Esophagus muscularis mucosa (tissue), 4 donors: Measurements from ENCODE around the gene AMOTL2. TPM values are rescaled to one million over a fixed set of nuclear protein-coding genes. Genes with fewer than 3 reads are reported as not detected.

Source experiments
- DNase-seq: peaks from one replicate; pipeline ENCODE4 v3.0.0-alpha.2; 2017; ENCODE audit errors: extremely low spot score
- H3K27ac ChIP-seq, 4 donors: fragments of 200-600 bp; sonication (generic); replicated peaks in 1 of 4; 1 replicate in 3 of 4; 2 replicates in 1 of 4; pipeline ENCODE4 v1.5.1; 2016 to 2019; ENCODE audit warnings: mild to moderate bottlenecking in 1 of 4
- H3K27me3 ChIP-seq, 4 donors: fragments of 200-600 bp; sonication (generic); one replicate each; pipeline versions ENCODE4 v1.5.1 to v1.6.0; 2016 to 2019
- H3K36me3 ChIP-seq, 4 donors: fragments of 200-600 bp; sonication (generic); one replicate each; pipeline ENCODE4 v1.5.1; 2016 to 2019
- H3K4me1 ChIP-seq, 4 donors: fragments of 200-600 bp; sonication (generic); one replicate each; pipeline ENCODE4 v1.5.1; 2016 to 2019
- H3K4me3 ChIP-seq, 4 donors: fragments of 200-600 bp; sonication (generic); 1 replicate in 2 of 4; 2 replicates in 2 of 4; pipeline ENCODE4 v1.5.1; 2016 to 2019; ENCODE audit warnings: mild to moderate bottlenecking in 4 of 4, moderate library complexity in 1 of 4
- H3K9me3 ChIP-seq, 4 donors: fragments of 200-600 bp; sonication (generic); 1 replicate in 3 of 4; 2 replicates in 1 of 4; pipeline ENCODE4 v1.5.1; 2016 to 2019
- CTCF ChIP-seq, 3 experiments: fragments of 200-600 bp in 2 of 3; fragments of 450-650 bp in 1 of 3; sonication (generic) in 2 of 3; IDR thresholded peaks; one replicate each; pipeline ENCODE4 v1.5.1; 2017 to 2019; ENCODE audit warnings: antibody characterized with exemption in 3 of 3, mild to moderate bottlenecking in 2 of 3, moderate library complexity in 1 of 3
- EP300 ChIP-seq: sonication (generic); formaldehyde crosslinking; IDR thresholded peaks from one replicate; pipeline ENCODE4 v1.6.1; 2017; ENCODE audit warnings: antibody characterized with exemption
- POLR2A ChIP-seq: fragments of 450-650 bp; IDR thresholded peaks from one replicate; pipeline ENCODE4 v1.6.1; 2017; ENCODE audit warnings: antibody characterized with exemption, moderate library complexity, mild to moderate bottlenecking, low read depth
- POLR2AphosphoS5 ChIP-seq, 2 donors: sonication (generic); formaldehyde crosslinking; IDR thresholded peaks; one replicate each; pipeline ENCODE4 v1.6.1; 2017; ENCODE audit warnings: antibody characterized with exemption in 2 of 2
- WGBS: methylation state at CpG from one replicate; pipeline ENCODE4 v1.1.5; 2018; 5-methylcytosine and 5-hydroxymethylcytosine counted together
- intact Hi-C: fragments of 100-400 bp; cut with DNase I; formaldehyde crosslinking; loops from one replicate; pipeline ENCODE4 v1.15.1; 2023
- total RNA-seq, 4 donors: library from RNA; depleted of rRNA; stranded (reverse); fragments of >200 nt; gene quantifications; one replicate each; pipeline versions ENCODE4 v1.1.0 to v1.2.1, GENCODE V29; 2016

The AMOTL2 gene
- total RNA-seq, 4 donors from 2014 or later = 111 to 313 (median 155) TPM

GRCh38 chr3:134325061-134325705 lies 49.1 kb downstream of the AMOTL2 start:
- H3K36me3 ChIP-seq = no peaks in the 10 kb centered on the region
- no peaks in the 10 kb centered on the region for H3K9me3 ChIP-seq
- no peaks in the 10 kb centered on the region for H3K27me3 ChIP-seq
- TF ChIP-seq CTCF (IDR thresholded peaks at IDR 0.05) = no peak
- no peak for TF ChIP-seq EP300
- no peak for TF ChIP-seq POLR2AphosphoS5 (IDR thresholded peaks at IDR 0.05)
- no peak for TF ChIP-seq POLR2A
- WGBS = 100% methylated on average over 1 of the region's 1 CpG
- H3K4me1 ChIP-seq = peaks cover 33 to 54% (median 48%) of the 10 kb centered on the region in 4 donors
- peak overlapping the region in 3 of 4 donors; percentile 35 to 93 (median 83) for H3K27ac ChIP-seq
- no peak overlapping the region for H3K4me3 ChIP-seq
- intact Hi-C loops = no loop called here
- DNase-seq = no peak

GRCh38 chr3:134323966-134324962 lies 50.0 kb downstream of the AMOTL2 start:
- 97% methylated on average over 10 of the region's 10 CpGs for WGBS
- Histone ChIP-seq H3K27me3 (no peaks in the 10 kb centered on the region), H3K9me3 (no peaks in the 10 kb centered on the region), H3K36me3 (no peaks in the 10 kb centered on the region), H3K4me3 (no peak overlapping the region), H3K27ac (no peak overlapping the region), H3K4me1 (peaks cover 33 to 45% (median 39%) of the 10 kb centered on the region in 4 donors)
- intact Hi-C loops = no loop called here
- no peak for DNase-seq
- TF ChIP-seq EP300 (no peak), CTCF (IDR thresholded peaks at IDR 0.05) (no peak), POLR2A (no peak), POLR2AphosphoS5 (IDR thresholded peaks at IDR 0.05) (no peak)

- Histone ChIP-seq H3K27ac (no peak overlapping the region), H3K27me3 (no peaks in the 10 kb centered on the region), H3K4me1 (peaks cover 21 to 28% (median 25%) of the 10 kb centered on the region in 4 donors), H3K36me3 (no peaks in the 10 kb centered on the region), H3K4me3 (no peak overlapping the region), H3K9me3 (no peaks in the 10 kb centered on the region)
- intact Hi-C loops = no loop called here
- WGBS = 90% methylated on average over 1 of the region's 1 CpG
- DNase-seq = no peak
- TF ChIP-seq POLR2A (no peak), EP300 (no peak), POLR2AphosphoS5 (IDR thresholded peaks at IDR 0.05) (no peak), CTCF (IDR thresholded peaks at IDR 0.05) (no peak)
Measured at GRCh38 chr3:134322286-134322685, 52.0 kb downstream of the AMOTL2 start.

GRCh38 chr3:134320749-134321148 lies 53.5 kb downstream of the AMOTL2 start:
- H3K4me3 ChIP-seq = no peak overlapping the region
- 98% methylated on average over 6 of the region's 6 CpGs for WGBS
- H3K27ac ChIP-seq = no peak overlapping the region
- no peaks in the 10 kb centered on the region for H3K36me3 ChIP-seq
- no peak for DNase-seq
- intact Hi-C loops = no loop called here
- H3K27me3 ChIP-seq = no peaks in the 10 kb centered on the region
- H3K9me3 ChIP-seq = no peaks in the 10 kb centered on the region
- peaks cover 11 to 22% (median 20%) of the 10 kb centered on the region in 4 donors for H3K4me1 ChIP-seq
- TF ChIP-seq CTCF (IDR thresholded peaks at IDR 0.05) (no peak), POLR2A (no peak), POLR2AphosphoS5 (IDR thresholded peaks at IDR 0.05) (no peak), EP300 (no peak)
